Mucosa of descending colon (tissue), 3 donors: ENCODE data around the gene FOXN3. TPM values are rescaled to one million over a fixed set of nuclear protein-coding genes. Genes with fewer than 3 reads are reported as not detected.

Experiments used
- ATAC-seq: fragments of 200-7000 bp; cut with Tn5 transposase; one replicate; pipeline ENCODE4 v1.9.1; 2020; ENCODE audit warnings: mild to moderate bottlenecking, moderate library complexity
- DNase-seq, 3 donors: peaks; one replicate each; pipeline ENCODE4 v3.0.0-alpha.2; 2020
- H3K36me3 ChIP-seq: fragments of 200-600 bp; one replicate; pipeline ENCODE4 v1.8.0; 2021; ENCODE audit warnings: low read depth, mild to moderate bottlenecking
- H3K4me1 ChIP-seq: fragments of 200-600 bp; one replicate; pipeline ENCODE4 v1.8.0; 2021; ENCODE audit warnings: low read depth, mild to moderate bottlenecking
- H3K4me3 ChIP-seq: fragments of 200-600 bp; one replicate; pipeline ENCODE4 v1.8.0; 2021; ENCODE audit warnings: mild to moderate bottlenecking
- H3K9me3 ChIP-seq: fragments of 200-600 bp; one replicate; pipeline ENCODE4 v1.8.0; 2021; ENCODE audit warnings: mild to moderate bottlenecking
- intact Hi-C, 2 donors: fragments of 100-400 bp; cut with DNase I in 1 of 2; cut with micrococcal nuclease in 1 of 2; formaldehyde crosslinking; loops; one replicate each; pipeline versions ENCODE4 v1.11.0 to v1.11.1; 2022; cut with DNase I, micrococcal nuclease
- total RNA-seq, 3 donors: library from RNA; stranded (reverse); fragmentation: NEBNext Ultra II Directional in 2 of 3; extraction: Animal tissue kit (Norgen Biotek cat#: 25700) in 2 of 3; gene quantifications; one replicate each; pipeline versions ENCODE4 v1.2.1 to v1.2.4, GENCODE V29; 2021 to 2023
- TF ChIP-seq, protein P1 (sequence below): fragments of 200-600 bp; IDR thresholded peaks from one replicate; pipeline ENCODE4 v1.8.0; 2022; ENCODE audit warnings: antibody characterized with exemption, mild to moderate bottlenecking
- donor health status: DM: no; HTN: no; CAD: no; lungs with moderate emphysema.
- donor health status: DM: no; HTN: no; CAD: no.
- donor health status: DM: no; HTN: yes; CAD: no.

The FOXN3 gene
- total RNA-seq, 3 donors from 2014 or later, result 77.4 to 154 (median 113) TPM

DNA sequence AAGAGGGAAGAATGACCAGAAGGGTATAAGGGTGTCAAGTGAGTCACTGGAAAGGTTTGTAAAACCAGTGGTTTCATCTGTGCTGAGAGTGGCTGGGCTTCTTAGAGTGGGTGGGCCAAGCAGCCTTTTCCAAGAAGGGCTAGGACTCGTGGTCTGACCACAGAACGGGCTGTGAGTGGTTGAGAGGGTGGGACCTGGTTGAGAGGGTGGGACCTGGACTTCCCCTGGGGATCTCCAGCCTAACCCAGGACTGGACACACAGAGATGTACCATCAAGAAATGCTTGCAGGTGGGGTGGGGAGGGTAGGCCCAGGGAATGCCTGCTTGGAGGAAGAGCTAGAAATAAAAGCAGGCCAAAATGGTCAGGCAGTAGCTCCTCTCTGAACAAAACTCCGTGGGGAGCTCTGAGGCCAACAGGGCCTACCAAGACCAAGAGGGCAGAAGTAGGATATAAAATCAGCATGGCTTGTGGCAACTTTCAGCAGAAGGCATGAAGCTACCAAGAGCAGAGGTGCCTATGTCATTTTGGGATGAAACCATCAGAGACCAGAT lies 140.5 kb downstream of the FOXN3 start:
- ATAC-seq (peak; percentile 61), DNase-seq (peak in 1 of 3 donors; percentile 24)
- intact Hi-C loops, result no loop called here
- no peaks in the 10 kb centered on the region for H3K36me3 ChIP-seq
- no peaks in the 10 kb centered on the region for H3K9me3 ChIP-seq
- TF ChIP-seq, protein P1, sequence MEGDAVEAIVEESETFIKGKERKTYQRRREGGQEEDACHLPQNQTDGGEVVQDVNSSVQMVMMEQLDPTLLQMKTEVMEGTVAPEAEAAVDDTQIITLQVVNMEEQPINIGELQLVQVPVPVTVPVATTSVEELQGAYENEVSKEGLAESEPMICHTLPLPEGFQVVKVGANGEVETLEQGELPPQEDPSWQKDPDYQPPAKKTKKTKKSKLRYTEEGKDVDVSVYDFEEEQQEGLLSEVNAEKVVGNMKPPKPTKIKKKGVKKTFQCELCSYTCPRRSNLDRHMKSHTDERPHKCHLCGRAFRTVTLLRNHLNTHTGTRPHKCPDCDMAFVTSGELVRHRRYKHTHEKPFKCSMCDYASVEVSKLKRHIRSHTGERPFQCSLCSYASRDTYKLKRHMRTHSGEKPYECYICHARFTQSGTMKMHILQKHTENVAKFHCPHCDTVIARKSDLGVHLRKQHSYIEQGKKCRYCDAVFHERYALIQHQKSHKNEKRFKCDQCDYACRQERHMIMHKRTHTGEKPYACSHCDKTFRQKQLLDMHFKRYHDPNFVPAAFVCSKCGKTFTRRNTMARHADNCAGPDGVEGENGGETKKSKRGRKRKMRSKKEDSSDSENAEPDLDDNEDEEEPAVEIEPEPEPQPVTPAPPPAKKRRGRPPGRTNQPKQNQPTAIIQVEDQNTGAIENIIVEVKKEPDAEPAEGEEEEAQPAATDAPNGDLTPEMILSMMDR, result no peak
- no peak overlapping the region for H3K4me3 ChIP-seq
- H3K4me1 ChIP-seq, result peaks cover 5% of the 10 kb centered on the region

DNA sequence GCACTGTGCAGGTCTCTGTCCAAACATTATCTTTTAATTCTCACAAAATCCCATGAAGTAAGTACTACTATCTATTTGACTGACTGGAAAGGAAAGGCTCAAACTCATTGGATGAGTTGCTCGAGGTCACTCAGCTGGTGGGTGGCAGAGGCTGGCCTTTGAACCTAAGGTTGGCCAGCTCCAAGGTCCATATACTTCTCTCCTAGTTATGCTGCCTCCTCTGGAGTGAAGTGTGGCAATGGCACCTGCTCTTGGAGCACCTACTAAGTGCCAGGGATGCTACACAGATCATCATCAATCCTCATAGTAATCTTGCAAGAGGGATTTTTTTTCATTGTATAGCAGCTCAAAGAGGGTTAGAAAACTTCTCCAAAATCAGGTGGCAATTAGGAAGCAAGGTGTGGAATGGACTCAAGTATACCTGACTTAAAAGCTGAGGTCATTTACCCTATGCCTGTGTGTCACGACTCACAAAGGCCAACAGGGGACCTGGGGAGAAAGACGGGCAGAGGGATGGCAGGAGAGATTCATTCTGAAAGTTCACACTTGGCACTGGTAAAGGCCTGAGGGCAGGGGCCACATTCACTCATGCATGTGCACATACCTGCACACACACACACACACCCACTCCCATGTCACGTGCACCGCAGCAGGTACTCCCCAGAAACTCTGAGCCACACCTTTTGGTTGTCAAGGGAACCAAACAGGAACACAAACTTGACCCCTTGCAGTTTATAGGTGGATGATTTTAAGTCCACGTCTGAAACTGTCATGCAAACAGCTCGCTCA lies 146.4 kb downstream of the FOXN3 start:
- Histone ChIP-seq H3K9me3 (no peaks in the 10 kb centered on the region), H3K4me1 (peaks cover 15% of the 10 kb centered on the region), H3K4me3 (no peak overlapping the region), H3K36me3 (no peaks in the 10 kb centered on the region)
- TF ChIP-seq, protein P1, result no peak
- peak; percentile 72 to 83 (median 77) for DNase-seq
- peak; percentile 98 for ATAC-seq
- intact Hi-C loops, result no loop called here

DNA sequence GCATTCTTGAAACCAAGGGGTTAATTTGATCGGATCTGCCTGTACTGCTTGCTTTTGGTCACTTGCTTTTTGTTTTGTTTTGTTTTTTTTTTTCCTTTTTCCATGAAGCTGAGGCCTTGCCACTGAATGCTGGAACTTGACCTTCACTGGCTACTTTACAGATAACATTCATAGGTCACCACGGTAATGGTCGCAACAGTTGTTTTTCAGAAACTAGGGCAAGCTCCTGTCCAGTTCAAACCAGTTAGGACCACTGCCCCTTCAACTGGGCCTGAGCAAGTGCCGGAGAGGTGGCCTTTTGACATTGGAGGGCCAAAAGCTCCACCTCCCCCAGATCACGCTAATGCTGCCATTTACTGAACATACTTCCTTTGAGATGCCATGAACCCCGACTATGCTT lies 147.6 kb downstream of the FOXN3 start:
- intact Hi-C loops, result no loop called here

DNA sequence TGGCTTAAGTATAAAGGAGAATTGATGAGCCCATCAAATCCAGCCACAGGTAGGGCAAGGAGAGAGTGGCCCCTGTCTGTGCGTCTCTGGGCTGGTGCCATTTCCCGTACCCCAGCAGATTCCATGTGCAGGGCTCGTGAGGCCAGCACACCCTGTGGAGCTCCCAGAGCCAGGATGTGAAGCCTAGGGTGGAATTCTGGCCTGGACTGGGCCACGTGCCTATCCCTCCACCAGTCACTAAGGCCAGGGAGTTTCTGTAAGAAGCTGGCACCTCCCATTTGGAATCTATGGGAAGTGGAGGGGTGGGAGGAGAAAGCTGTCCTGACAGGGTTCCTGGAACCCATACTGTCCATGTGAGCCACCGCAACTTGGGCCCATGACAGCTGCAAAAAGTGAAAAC lies 148.5 kb downstream of the FOXN3 start:
- ATAC-seq (no peak), DNase-seq (no peak)
- Histone ChIP-seq H3K36me3 (no peaks in the 10 kb centered on the region), H3K4me3 (no peak overlapping the region), H3K4me1 (peaks cover 15% of the 10 kb centered on the region), H3K9me3 (no peaks in the 10 kb centered on the region)
- TF ChIP-seq, protein P1, result no peak
- intact Hi-C loops, result no loop called here

More for the DNA sequence above, 147.6 kb downstream of the FOXN3 start:
- ATAC-seq, result no peak
- TF ChIP-seq, protein P1, result no peak
- Histone ChIP-seq H3K4me3 (no peak overlapping the region), H3K36me3 (no peaks in the 10 kb centered on the region), H3K4me1 (peaks cover 15% of the 10 kb centered on the region), H3K9me3 (no peaks in the 10 kb centered on the region)
- no peak for DNase-seq

DNA sequence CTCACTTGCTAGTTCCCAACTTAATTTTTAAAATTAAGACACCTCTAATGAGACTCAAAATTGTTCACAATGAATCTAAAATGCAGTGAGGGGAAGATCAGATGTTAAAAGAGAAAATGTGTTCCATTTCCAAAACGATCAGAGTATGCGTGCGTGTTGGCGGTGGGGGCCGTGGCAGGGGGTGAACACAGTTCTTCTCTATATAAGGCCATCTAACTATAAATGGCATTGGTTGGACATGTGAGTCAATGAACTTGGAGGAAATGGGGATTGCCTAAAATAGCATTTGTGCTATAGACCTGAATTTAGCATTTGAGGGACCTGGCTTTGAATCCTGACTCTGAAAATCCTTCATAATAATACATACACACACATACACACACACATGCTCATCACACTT lies 149.4 kb downstream of the FOXN3 start:
- Histone ChIP-seq H3K9me3 (no peaks in the 10 kb centered on the region), H3K4me1 (peaks cover 15% of the 10 kb centered on the region), H3K4me3 (no peak overlapping the region), H3K36me3 (no peaks in the 10 kb centered on the region)
- intact Hi-C loops, result no loop called here
- DNase-seq, result no peak
- ATAC-seq, result no peak
- TF ChIP-seq, protein P1, result no peak
